HEK293T (cell line): Measurements from ENCODE around the gene ARID1B.

Source experiments
- CTCF ChIA-PET: fragments of 350-600 bp; formaldehyde crosslinking; extraction: SDS; loops from one replicate; lab custom pipeline; 2021; ENCODE audit warnings: antibody characterized with exemption, inconsistent platforms; lab: Yijun Ruan, JAX
- POLR2A ChIA-PET: fragments of 350-600 bp; formaldehyde crosslinking; extraction: SDS; loops from one replicate; lab custom pipeline; 2020; ENCODE audit warnings: antibody characterized with exemption, inconsistent platforms; lab: Yijun Ruan, JAX
- DNase-seq: peaks from one replicate; pipeline ENCODE4 v3.0.0; 2012; ENCODE audit warnings: mixed read lengths; ENCODE audit errors: extremely low spot score
- ARNT ChIP-seq: fragments of 450-650 bp; IDR thresholded peaks from 2 replicates; pipeline ENCODE4 v1.6.1; 2017; ENCODE audit warnings: mild to moderate bottlenecking
- BHLHE40 ChIP-seq: fragments of 450-650 bp; IDR thresholded peaks from 2 replicates; pipeline ENCODE4 v1.6.1; 2016; ENCODE audit warnings: mild to moderate bottlenecking, moderate library complexity, borderline replicate concordance
- CTBP1 ChIP-seq: fragments of 450-650 bp; IDR thresholded peaks from 2 replicates; pipeline ENCODE4 v1.6.1; 2016; ENCODE audit warnings: borderline replicate concordance
- ELF4 ChIP-seq: fragments of 450-650 bp; IDR thresholded peaks from 2 replicates; pipeline ENCODE4 v1.6.1; 2017; ENCODE audit warnings: antibody characterized with exemption
- FOXA1 ChIP-seq: fragments of 450-650 bp; IDR thresholded peaks from 2 replicates; pipeline ENCODE4 v1.6.1; 2016; ENCODE audit warnings: mild to moderate bottlenecking
- FOXK2 ChIP-seq: fragments of 450-650 bp; IDR thresholded peaks from 2 replicates; pipeline ENCODE4 v1.6.1; 2016; ENCODE audit warnings: mild to moderate bottlenecking
- FOXM1 ChIP-seq: fragments of 450-650 bp; IDR thresholded peaks from 2 replicates; pipeline ENCODE4 v1.6.1; 2017; ENCODE audit warnings: mild to moderate bottlenecking, borderline replicate concordance
- HDGF ChIP-seq: fragments of 450-650 bp; IDR thresholded peaks from 2 replicates; pipeline ENCODE4 v1.6.1; 2017; ENCODE audit warnings: antibody characterized with exemption, borderline replicate concordance
- L3MBTL2 ChIP-seq: fragments of 450-650 bp; conservative IDR thresholded peaks from 2 replicates; pipeline ENCODE4 v1.6.1; 2016; ENCODE audit warnings: mild to moderate bottlenecking
- LEF1 ChIP-seq: fragments of 450-650 bp; IDR thresholded peaks from 2 replicates; pipeline ENCODE4 v1.6.1; 2017; ENCODE audit warnings: mild to moderate bottlenecking, borderline replicate concordance
- NFRKB ChIP-seq: fragments of 450-650 bp; IDR thresholded peaks from 2 replicates; pipeline ENCODE4 v1.6.1; 2016; ENCODE audit warnings: mild to moderate bottlenecking, moderate library complexity
- SP1 ChIP-seq: fragments of 450-650 bp; IDR thresholded peaks from 2 replicates; pipeline ENCODE4 v1.6.1; 2017
- SUZ12 ChIP-seq: fragments of 450-650 bp; IDR thresholded peaks from 2 replicates; pipeline ENCODE4 v1.6.1; 2016; ENCODE audit warnings: mild to moderate bottlenecking
- TARDBP ChIP-seq: fragments of 450-650 bp; IDR thresholded peaks from 2 replicates; pipeline ENCODE4 v1.6.1; 2016
- ZNF384 ChIP-seq: fragments of 450-650 bp; IDR thresholded peaks from 2 replicates; pipeline ENCODE4 v1.6.1; 2016
- TF ChIP-seq, protein P1 (sequence below): fragments of 450-650 bp; IDR thresholded peaks from 2 replicates; pipeline ENCODE4 v1.6.1; 2016

ARID1B gene

GRCh38 chr6:156933201-156934068 lies 156.3 kb downstream of the ARID1B start:
- TF ChIP-seq L3MBTL2 = 0 out of 2 replicates have a peak, but pooled peaks have one; percentile 25
- no peak for TF ChIP-seq ELF4
- TF ChIP-seq LEF1 = no peak
- TF ChIP-seq ZNF384 = peak; percentile 87
- ChIA-PET CTCF (interaction anchor here (0.6 to 2.2 kb wide), 6 partner anchors 9 to 154 kb away, joined by 3 to 8 read pairs (median 4); no protein-coding TSS in a partner anchor), POLR2A (interaction anchor here (0.6 kb wide), 1 partner anchor 86 kb away, joined by 3 read pairs; no protein-coding TSS in a partner anchor)

GRCh38 chr6:156934069-156934460 lies 156.9 kb downstream of the ARID1B start:
- no peak for TF ChIP-seq FOXK2
- TF ChIP-seq LEF1 = no peak
- no peak for TF ChIP-seq FOXA1
- TF ChIP-seq HDGF = no peak
- TF ChIP-seq FOXM1 = no peak
- no peak for TF ChIP-seq ELF4
- TF ChIP-seq L3MBTL2 = no peak
- TF ChIP-seq SUZ12 = no peak
- TF ChIP-seq, protein P1, sequence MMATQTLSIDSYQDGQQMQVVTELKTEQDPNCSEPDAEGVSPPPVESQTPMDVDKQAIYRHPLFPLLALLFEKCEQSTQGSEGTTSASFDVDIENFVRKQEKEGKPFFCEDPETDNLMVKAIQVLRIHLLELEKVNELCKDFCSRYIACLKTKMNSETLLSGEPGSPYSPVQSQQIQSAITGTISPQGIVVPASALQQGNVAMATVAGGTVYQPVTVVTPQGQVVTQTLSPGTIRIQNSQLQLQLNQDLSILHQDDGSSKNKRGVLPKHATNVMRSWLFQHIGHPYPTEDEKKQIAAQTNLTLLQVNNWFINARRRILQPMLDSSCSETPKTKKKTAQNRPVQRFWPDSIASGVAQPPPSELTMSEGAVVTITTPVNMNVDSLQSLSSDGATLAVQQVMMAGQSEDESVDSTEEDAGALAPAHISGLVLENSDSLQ = no peak
- TF ChIP-seq NFRKB = no peak
- no peak for TF ChIP-seq TARDBP
- DNase-seq = no peak
- ChIA-PET POLR2A (no interaction called here), CTCF (interaction anchor here (1.2 to 2.2 kb wide), 2 partner anchors 10 to 45 kb away, joined by 3 to 8 read pairs; no protein-coding TSS in a partner anchor)

More at GRCh38 chr6:156933201-156934068, 156.3 kb downstream of the ARID1B start:
- peak; percentile 28 for DNase-seq

DNA sequence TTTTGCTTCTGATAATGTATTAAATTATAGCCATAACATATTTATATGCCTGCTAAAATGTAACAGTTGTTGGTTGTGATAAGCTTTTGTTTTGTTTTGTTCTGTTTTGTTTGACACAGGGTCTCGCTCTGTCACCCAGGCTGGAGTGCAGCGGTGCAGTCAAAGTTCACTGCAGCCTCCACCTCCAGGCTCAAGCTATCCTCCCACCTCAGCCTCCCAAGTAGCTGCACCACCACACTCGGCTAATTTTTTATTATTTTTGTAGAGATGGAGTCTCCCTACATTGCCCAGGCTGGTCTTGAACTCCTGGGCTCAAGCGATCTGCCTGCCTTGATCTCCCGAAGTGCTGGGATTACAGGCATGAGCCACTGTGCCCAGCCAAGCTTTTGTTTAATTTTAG lies 157.8 kb downstream of the ARID1B start:
- ChIA-PET CTCF (interaction anchor here (2.2 kb wide), 1 partner anchor 10 kb away, joined by 8 read pairs; no protein-coding TSS in a partner anchor), POLR2A (interaction anchor here (0.8 kb wide), 1 partner anchor 11 kb away, joined by 3 read pairs; no protein-coding TSS in a partner anchor)
- no peak for DNase-seq
- no peak for TF ChIP-seq FOXA1
- no peak for TF ChIP-seq ARNT
- no peak for TF ChIP-seq ZNF384
- TF ChIP-seq SP1 = no peak
- no peak for TF ChIP-seq ELF4
- TF ChIP-seq LEF1 = no peak
- TF ChIP-seq FOXM1 = no peak
- TF ChIP-seq HDGF = no peak
- TF ChIP-seq SUZ12 = no peak

DNA sequence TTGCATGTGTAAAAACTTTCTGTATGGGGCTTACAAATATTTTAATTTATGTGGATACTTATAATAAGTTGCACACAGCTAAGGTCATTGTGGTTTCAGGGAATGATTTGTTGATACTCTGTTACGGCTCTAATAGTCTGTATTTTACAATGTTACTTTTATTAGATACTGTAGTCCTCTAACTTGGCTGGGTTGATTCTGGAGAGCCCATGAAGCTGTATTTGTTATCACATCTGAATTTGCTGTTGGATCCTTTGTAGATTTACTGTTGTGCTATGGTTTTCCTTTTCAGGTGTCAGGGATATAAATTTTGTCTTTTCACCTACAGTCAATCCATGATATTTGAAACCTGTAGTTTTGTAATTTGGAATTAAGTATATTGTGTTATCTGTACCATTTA lies 161.0 kb downstream of the ARID1B start:
- no peak for DNase-seq
- ChIA-PET CTCF (interaction anchor here (0.7 kb wide), 1 partner anchor 1621 kb away, joined by 3 read pairs; no protein-coding TSS in a partner anchor), POLR2A (no interaction called here)
- TF ChIP-seq LEF1 (no peak), FOXK2 (no peak), TARDBP (no peak), FOXA1 (no peak), ZNF384 (no peak), HDGF (no peak), ARNT (no peak), NFRKB (no peak), SP1 (no peak), CTBP1 (no peak), ELF4 (no peak), L3MBTL2 (no peak), BHLHE40 (no peak), SUZ12 (no peak), FOXM1 (no peak)
- TF ChIP-seq, protein P1 = no peak

GRCh38 chr6:156940221-156940620 lies 163.0 kb downstream of the ARID1B start:
- DNase-seq = no peak
- ChIA-PET POLR2A (interaction anchor here (1.5 kb wide), 1 partner anchor 24 kb away, joined by 4 read pairs; no protein-coding TSS in a partner anchor), CTCF (no interaction called here)
- TF ChIP-seq ARNT = no peak
- TF ChIP-seq SP1 = no peak
- TF ChIP-seq L3MBTL2 = no peak
- no peak for TF ChIP-seq CTBP1
- TF ChIP-seq HDGF = no peak
- no peak for TF ChIP-seq FOXM1
- no peak for TF ChIP-seq TARDBP
- TF ChIP-seq FOXA1 = no peak

DNA sequence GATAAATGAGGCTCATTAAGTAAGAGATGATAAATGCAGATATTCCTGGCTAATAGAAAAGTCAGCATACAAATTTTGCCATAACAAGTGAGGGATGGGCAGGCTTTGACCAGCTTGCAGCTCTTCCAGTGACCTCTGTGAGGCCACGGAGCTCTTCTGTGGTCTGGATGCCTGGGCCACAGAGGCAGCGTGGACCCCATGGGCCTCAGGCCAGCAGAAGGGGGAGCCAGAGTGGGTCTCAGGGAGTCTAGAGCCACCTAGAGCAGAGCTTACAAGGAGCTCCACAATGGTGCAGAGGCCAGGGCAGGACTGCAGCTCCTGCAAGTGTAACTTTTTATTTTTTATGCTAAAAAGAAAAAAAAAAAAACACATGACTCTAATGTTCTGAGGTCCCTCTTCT lies 165.1 kb downstream of the ARID1B start:
- ChIA-PET POLR2A (interaction anchor here (0.8 to 1.2 kb wide), 3 partner anchors 79 to 1627 kb away, joined by 3 to 5 read pairs (median 3); no protein-coding TSS in a partner anchor), CTCF (interaction anchor here (0.6 to 2.0 kb wide), 11 partner anchors 10 to 217 kb away, joined by 3 to 10 read pairs (median 3); no protein-coding TSS in a partner anchor)
- TF ChIP-seq ZNF384 = no peak
- no peak for TF ChIP-seq HDGF
- no peak for TF ChIP-seq TARDBP
- no peak for TF ChIP-seq FOXK2
- TF ChIP-seq, protein P1 = no peak
- TF ChIP-seq BHLHE40 = no peak
- TF ChIP-seq LEF1 = no peak
- TF ChIP-seq FOXM1 = no peak
- TF ChIP-seq NFRKB = no peak
- no peak for TF ChIP-seq SP1
- TF ChIP-seq CTBP1 = no peak
- TF ChIP-seq ELF4 = no peak
- no peak for TF ChIP-seq SUZ12
- TF ChIP-seq L3MBTL2 = no peak
- TF ChIP-seq ARNT = no peak
- no peak for TF ChIP-seq FOXA1
- DNase-seq = peak; percentile 61
